Measurements from ENCODE around the gene AP5S1. TPM values are rescaled to one million over a fixed set of nuclear protein-coding genes. Genes with fewer than 3 reads are reported as not detected.
"Not testable (repeated sequence)": the region's sequence is repeated elsewhere in the genome, so short reads cannot be mapped to it uniquely, and the experiment has no call there.

Gene AP5S1
- total and polyA plus RNA-seq, 4 donors = 4.4 to 12.3 (median 7.9) TPM

DNA sequence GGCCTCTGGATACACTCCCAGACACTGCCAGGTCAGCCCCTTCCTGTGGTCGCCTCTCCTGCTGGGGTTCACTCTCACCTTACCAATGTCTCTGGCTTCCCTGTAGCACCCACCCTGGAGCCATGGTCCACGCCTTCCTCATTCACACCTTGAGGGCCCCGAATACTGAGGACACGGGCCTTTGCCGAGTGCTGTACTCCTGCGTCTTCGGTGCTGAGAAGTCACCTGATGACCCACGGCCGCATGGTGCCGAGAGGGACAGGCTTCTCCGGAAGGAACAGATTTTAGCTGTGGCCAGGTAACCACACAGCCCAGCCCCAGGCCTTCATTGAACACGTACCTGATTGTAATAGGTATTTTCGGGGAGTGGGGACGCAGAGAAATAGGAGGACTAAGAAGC is 1.6 kb downstream of the AP5S1 start:
- Histone ChIP-seq H3K27ac (ENCODE audit: low read depth in 1 of 2, low read length in 2 of 2) (no peak overlapping the region), H3K36me3 (ENCODE audit: control insufficient read depth in 1 of 2, insufficient read depth in 2 of 2, low read length in 1 of 2) (peaks cover 0 to 2% of the 10 kb centered on the region in 2 donors), H3K4me1 (ENCODE audit: control insufficient read depth in 1 of 2, insufficient read depth in 2 of 2, low read length in 2 of 2) (no peaks in the 10 kb centered on the region), H3K4me3 (ENCODE audit: low read length in 2 of 2) (no peak overlapping the region), H3K27me3 (ENCODE audit: control insufficient read depth in 1 of 2, insufficient read depth in 2 of 2, low read length in 1 of 2) (no peaks in the 10 kb centered on the region), H3K9me3 (ENCODE audit: control insufficient read depth, low read length) (no peaks in the 10 kb centered on the region)
- DNase-seq (no peak), ATAC-seq (ENCODE audit: low FRiP score) (no peak)
- intact Hi-C loops (cut with DNase I) = no loop called here
- WGBS, 2 donors = 93 to 94% methylated on average over 14 of the region's 14 CpGs

DNA sequence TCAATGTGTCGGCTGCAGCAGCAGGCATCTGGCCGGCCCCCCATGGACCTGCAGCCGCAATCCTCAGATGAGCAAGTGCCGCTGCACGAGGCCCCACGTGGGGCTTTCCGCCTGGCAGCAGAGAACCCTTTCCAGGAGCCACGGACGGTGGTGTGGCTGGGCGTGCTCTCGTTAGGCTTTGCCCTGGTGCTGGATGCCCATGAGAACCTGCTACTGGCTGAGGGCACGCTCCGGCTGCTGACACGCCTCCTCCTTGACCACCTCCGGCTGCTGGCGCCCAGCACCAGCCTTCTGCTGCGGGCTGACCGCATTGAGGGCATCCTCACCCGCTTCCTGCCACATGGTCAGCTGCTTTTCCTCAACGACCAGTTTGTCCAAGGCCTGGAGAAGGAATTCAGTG is 3.5 kb downstream of the AP5S1 start:
- intact Hi-C loops (cut with DNase I) = no loop called here
- Histone ChIP-seq H3K27ac (ENCODE audit: low read depth in 1 of 2, low read length in 2 of 2) (no peak overlapping the region), H3K27me3 (ENCODE audit: control insufficient read depth in 1 of 2, insufficient read depth in 2 of 2, low read length in 1 of 2) (no peaks in the 10 kb centered on the region), H3K4me3 (ENCODE audit: low read length in 2 of 2) (no peak overlapping the region), H3K4me1 (ENCODE audit: control insufficient read depth in 1 of 2, insufficient read depth in 2 of 2, low read length in 2 of 2) (no peaks in the 10 kb centered on the region), H3K36me3 (ENCODE audit: control insufficient read depth in 1 of 2, insufficient read depth in 2 of 2, low read length in 1 of 2) (peaks cover 0 to 2% of the 10 kb centered on the region in 2 donors), H3K9me3 (ENCODE audit: control insufficient read depth, low read length) (no peaks in the 10 kb centered on the region)
- 91 to 92% methylated on average over 20 of the region's 20 CpGs for WGBS, 2 donors
- DNase-seq (no peak), ATAC-seq (ENCODE audit: low FRiP score) (no peak)

DNA sequence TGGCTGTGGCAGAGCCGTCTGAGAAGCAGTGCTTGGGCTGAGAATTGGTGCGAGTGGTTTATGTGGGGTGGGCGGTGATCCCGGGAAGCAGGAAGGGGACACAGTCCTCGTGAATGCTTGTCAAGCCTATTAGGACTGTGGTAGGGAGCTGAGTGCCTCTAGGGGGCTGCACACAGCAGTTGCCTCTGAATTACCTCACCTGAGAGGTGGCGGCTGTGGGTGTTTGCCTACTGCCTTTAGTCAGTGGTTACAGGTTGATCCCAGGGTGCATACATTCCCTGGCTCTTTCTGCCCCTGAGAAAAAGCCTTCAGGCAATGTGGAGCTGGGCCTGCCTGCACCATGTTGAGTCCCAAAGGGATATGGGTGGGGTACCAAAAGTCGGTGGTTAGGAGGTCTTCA is 5.2 kb downstream of the AP5S1 start:
- intact Hi-C loops (cut with DNase I) = no loop called here
- Histone ChIP-seq H3K27me3 (ENCODE audit: control insufficient read depth in 1 of 2, insufficient read depth in 2 of 2, low read length in 1 of 2) (no peaks in the 10 kb centered on the region), H3K4me1 (ENCODE audit: control insufficient read depth in 1 of 2, insufficient read depth in 2 of 2, low read length in 2 of 2) (no peaks in the 10 kb centered on the region), H3K4me3 (ENCODE audit: low read length in 2 of 2) (no peak overlapping the region), H3K36me3 (ENCODE audit: control insufficient read depth in 1 of 2, insufficient read depth in 2 of 2, low read length in 1 of 2) (peaks cover 0 to 2% of the 10 kb centered on the region in 2 donors), H3K27ac (ENCODE audit: low read depth in 1 of 2, low read length in 2 of 2) (no peak overlapping the region), H3K9me3 (ENCODE audit: control insufficient read depth, low read length) (no peaks in the 10 kb centered on the region)
- ATAC-seq (ENCODE audit: low FRiP score) (no peak), DNase-seq (no peak)
- 73 to 75% methylated on average over 7 of the region's 7 CpGs for WGBS, 2 donors

- no peak overlapping the region for H3K27ac ChIP-seq (ENCODE audit: low read depth in 1 of 2, low read length in 2 of 2)
- intact Hi-C loops (cut with DNase I) = no loop called here
- peaks cover 0 to 2% of the 10 kb centered on the region in 2 donors for H3K36me3 ChIP-seq (ENCODE audit: control insufficient read depth in 1 of 2, insufficient read depth in 2 of 2, low read length in 1 of 2)
- no peaks in the 10 kb centered on the region for H3K27me3 ChIP-seq (ENCODE audit: control insufficient read depth in 1 of 2, insufficient read depth in 2 of 2, low read length in 1 of 2)
- DNase-seq = no peak
- H3K4me1 ChIP-seq (ENCODE audit: control insufficient read depth in 1 of 2, insufficient read depth in 2 of 2, low read length in 2 of 2) = no peaks in the 10 kb centered on the region
- no peaks in the 10 kb centered on the region for H3K9me3 ChIP-seq (ENCODE audit: control insufficient read depth, low read length)
- H3K4me3 ChIP-seq (ENCODE audit: low read length in 2 of 2) = no peak overlapping the region
- ATAC-seq (ENCODE audit: low FRiP score) = no peak
- WGBS, 2 donors = 78 to 80% methylated on average over 4 of the region's 4 CpGs
These were observed 6.1 kb downstream of the AP5S1 start for GRCh38 chr20:3826420-3826819.

DNA sequence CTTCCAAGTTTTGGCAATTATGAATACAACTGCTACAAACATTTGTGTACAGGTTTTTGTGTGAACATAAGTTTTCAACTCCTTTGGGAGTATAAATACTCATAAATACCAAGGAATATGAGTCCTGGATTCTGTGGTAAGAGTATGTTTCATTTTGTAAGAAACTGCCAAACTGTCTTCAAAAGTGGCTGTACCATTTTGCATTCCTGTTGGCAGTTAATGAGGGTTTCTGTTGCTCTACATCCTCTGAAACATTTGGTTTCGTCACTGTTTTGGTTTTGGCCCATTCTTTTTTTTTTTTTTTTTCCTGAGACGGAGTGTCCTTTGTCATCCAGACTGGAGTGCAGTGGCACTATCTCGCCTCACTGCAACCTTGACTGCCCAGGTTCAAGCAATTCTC is 8.5 kb downstream of the AP5S1 start:
- no peaks in the 10 kb centered on the region for H3K27me3 ChIP-seq (ENCODE audit: control insufficient read depth in 1 of 2, insufficient read depth in 2 of 2, low read length in 1 of 2)
- DNase-seq (no peak), ATAC-seq (ENCODE audit: low FRiP score) (no peak)
- intact Hi-C loops (cut with DNase I) = no loop called here
- H3K4me3 ChIP-seq (ENCODE audit: low read length in 2 of 2) = no peak overlapping the region
- peaks cover 0 to 2% of the 10 kb centered on the region in 2 donors for H3K36me3 ChIP-seq (ENCODE audit: control insufficient read depth in 1 of 2, insufficient read depth in 2 of 2, low read length in 1 of 2)
- H3K4me1 ChIP-seq (ENCODE audit: control insufficient read depth in 1 of 2, insufficient read depth in 2 of 2, low read length in 2 of 2) = no peaks in the 10 kb centered on the region
- WGBS, 2 donors = 91% methylated on average over 3 of the region's 3 CpGs
- H3K9me3 ChIP-seq (ENCODE audit: control insufficient read depth, low read length) = no peaks in the 10 kb centered on the region
- H3K27ac ChIP-seq (ENCODE audit: low read depth in 1 of 2, low read length in 2 of 2) = no peak overlapping the region

DNA sequence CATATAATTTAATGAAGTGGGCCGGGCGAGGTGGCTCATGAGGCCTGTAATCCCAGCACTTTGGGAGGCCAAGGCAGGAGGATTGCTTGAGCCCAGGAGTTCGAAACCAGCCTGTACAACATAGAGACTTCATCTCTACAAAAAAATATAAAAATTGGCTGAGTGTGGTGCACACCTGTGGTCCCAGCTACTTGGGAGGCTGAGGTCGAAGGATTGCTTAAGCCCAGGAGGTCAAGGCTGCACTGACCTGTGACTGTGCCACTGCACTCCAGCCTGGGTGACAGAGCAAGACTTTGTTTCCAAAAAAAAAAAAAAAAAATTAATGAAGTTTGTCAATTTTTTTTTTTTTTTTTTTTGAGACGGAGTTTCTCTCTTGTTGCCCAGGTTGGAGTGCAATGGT is 9.5 kb downstream of the AP5S1 start:
- 97 to 98% methylated on average over 5 of the region's 5 CpGs for WGBS, 2 donors
- DNase-seq; H3K36me3 ChIP-seq (ENCODE audit: control insufficient read depth in 1 of 2, insufficient read depth in 2 of 2, low read length in 1 of 2); H3K4me3 ChIP-seq (ENCODE audit: low read length in 2 of 2); H3K27me3 ChIP-seq (ENCODE audit: control insufficient read depth in 1 of 2, insufficient read depth in 2 of 2, low read length in 1 of 2); H3K9me3 ChIP-seq (ENCODE audit: control insufficient read depth, low read length); H3K4me1 ChIP-seq (ENCODE audit: control insufficient read depth in 1 of 2, insufficient read depth in 2 of 2, low read length in 2 of 2); ATAC-seq (ENCODE audit: low FRiP score); H3K27ac ChIP-seq (ENCODE audit: low read depth in 1 of 2, low read length in 2 of 2); intact Hi-C loops (cut with DNase I): not testable (repeated sequence)

DNA sequence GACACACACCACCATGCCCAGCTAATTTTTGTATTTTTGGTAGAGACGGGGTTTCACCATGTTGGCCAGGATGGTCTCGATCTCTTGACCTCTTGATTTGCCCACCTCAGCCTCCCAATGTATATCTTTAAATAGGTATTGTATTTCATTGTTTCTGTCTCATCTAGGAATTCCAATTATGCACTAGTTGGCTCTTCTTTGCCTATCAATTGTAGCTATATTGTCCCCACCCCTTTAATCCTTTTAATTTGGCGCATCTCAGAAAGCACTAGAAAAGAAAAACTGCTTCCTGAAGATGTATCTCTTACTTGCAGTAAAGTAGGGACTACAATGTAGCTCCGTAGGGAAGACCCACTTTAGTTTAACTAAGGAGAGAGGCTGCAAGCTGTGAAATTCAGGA is 15.8 kb downstream of the AP5S1 start:
- no peak for ATAC-seq (ENCODE audit: low FRiP score)
- Histone ChIP-seq H3K36me3 (ENCODE audit: control insufficient read depth in 1 of 2, insufficient read depth in 2 of 2, low read length in 1 of 2) (peaks cover 0 to 3% of the 10 kb centered on the region in 2 donors), H3K4me3 (ENCODE audit: low read length in 2 of 2) (no peak overlapping the region), H3K27ac (ENCODE audit: low read depth in 1 of 2, low read length in 2 of 2) (no peak overlapping the region), H3K27me3 (ENCODE audit: control insufficient read depth in 1 of 2, insufficient read depth in 2 of 2, low read length in 1 of 2) (no peaks in the 10 kb centered on the region), H3K9me3 (ENCODE audit: control insufficient read depth, low read length) (no peaks in the 10 kb centered on the region), H3K4me1 (ENCODE audit: control insufficient read depth in 1 of 2, insufficient read depth in 2 of 2, low read length in 2 of 2) (no peaks in the 10 kb centered on the region)
- 95 to 97% methylated on average over 4 of the region's 4 CpGs for WGBS, 2 donors
- no peak for DNase-seq
- intact Hi-C loops (cut with DNase I) = no loop called here

- intact Hi-C loops (cut with DNase I) = no loop called here
- H3K27ac ChIP-seq (ENCODE audit: low read depth in 1 of 2, low read length in 2 of 2) = no peak overlapping the region
- 90 to 91% methylated on average over 3 of the region's 3 CpGs for WGBS, 2 donors
- H3K4me3 ChIP-seq (ENCODE audit: low read length in 2 of 2) = no peak overlapping the region
- no peaks in the 10 kb centered on the region for H3K9me3 ChIP-seq (ENCODE audit: control insufficient read depth, low read length)
- no peaks in the 10 kb centered on the region for H3K27me3 ChIP-seq (ENCODE audit: control insufficient read depth in 1 of 2, insufficient read depth in 2 of 2, low read length in 1 of 2)
- ATAC-seq (ENCODE audit: low FRiP score) (no peak), DNase-seq (no peak)
- H3K36me3 ChIP-seq (ENCODE audit: control insufficient read depth in 1 of 2, insufficient read depth in 2 of 2, low read length in 1 of 2) = peaks cover 0 to 3% of the 10 kb centered on the region in 2 donors
- no peaks in the 10 kb centered on the region for H3K4me1 ChIP-seq (ENCODE audit: control insufficient read depth in 1 of 2, insufficient read depth in 2 of 2, low read length in 2 of 2)
These were observed 19.0 kb downstream of the AP5S1 start for GRCh38 chr20:3839328-3839727.

DNA sequence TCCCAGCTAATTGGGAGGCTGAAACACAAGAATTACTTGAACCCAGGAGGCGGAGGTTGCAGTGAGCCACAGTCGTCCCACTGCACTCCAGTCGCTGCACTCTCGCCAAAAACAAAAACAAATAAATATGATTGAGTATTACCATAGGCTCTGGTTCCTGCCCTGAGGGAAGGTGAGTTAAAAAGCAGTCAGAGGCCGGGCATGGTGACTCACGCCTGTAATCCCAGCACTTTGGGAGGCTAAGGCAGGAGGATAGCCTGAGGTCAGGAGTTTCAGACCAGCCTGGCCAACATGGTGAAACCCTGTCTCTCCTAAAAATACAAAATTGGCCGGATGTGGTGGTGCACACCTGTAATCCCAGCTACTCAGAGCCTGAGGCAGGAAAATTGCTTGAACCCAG is 19.9 kb downstream of the AP5S1 start:
- not testable (repeated sequence) for H3K9me3 ChIP-seq (ENCODE audit: control insufficient read depth, low read length); H3K4me1 ChIP-seq (ENCODE audit: control insufficient read depth in 1 of 2, insufficient read depth in 2 of 2, low read length in 2 of 2); H3K36me3 ChIP-seq (ENCODE audit: control insufficient read depth in 1 of 2, insufficient read depth in 2 of 2, low read length in 1 of 2); H3K27me3 ChIP-seq (ENCODE audit: control insufficient read depth in 1 of 2, insufficient read depth in 2 of 2, low read length in 1 of 2); ATAC-seq (ENCODE audit: low FRiP score); H3K27ac ChIP-seq (ENCODE audit: low read depth in 1 of 2, low read length in 2 of 2); H3K4me3 ChIP-seq (ENCODE audit: low read length in 2 of 2); DNase-seq
- intact Hi-C loops (cut with DNase I) = loop anchor here (10.0 kb wide), 3 partner anchors 55 to 165 kb away; partner anchors contain the start of genes ADAM33 (in 1 of the 2), CENPB (in 1 of the 2) and SPEF1 (in 1 of the 2)
- 94 to 97% methylated on average over 7 of the region's 7 CpGs for WGBS, 2 donors

All from aorta (tissue), 5 donors.